NCI-H1417 (cell line): ENCODE data around the gene SLC35F4.
"Not testable (repeated sequence)": the region's sequence is repeated elsewhere in the genome, so short reads cannot be mapped to it uniquely, and the experiment has no call there.

ENCODE experiments used
- DNase-seq, 3 experiments: peaks; one replicate each; lab custom pipeline; 2025; lab: John Stamatoyannopoulos, UW

Gene SLC35F4

DNA sequence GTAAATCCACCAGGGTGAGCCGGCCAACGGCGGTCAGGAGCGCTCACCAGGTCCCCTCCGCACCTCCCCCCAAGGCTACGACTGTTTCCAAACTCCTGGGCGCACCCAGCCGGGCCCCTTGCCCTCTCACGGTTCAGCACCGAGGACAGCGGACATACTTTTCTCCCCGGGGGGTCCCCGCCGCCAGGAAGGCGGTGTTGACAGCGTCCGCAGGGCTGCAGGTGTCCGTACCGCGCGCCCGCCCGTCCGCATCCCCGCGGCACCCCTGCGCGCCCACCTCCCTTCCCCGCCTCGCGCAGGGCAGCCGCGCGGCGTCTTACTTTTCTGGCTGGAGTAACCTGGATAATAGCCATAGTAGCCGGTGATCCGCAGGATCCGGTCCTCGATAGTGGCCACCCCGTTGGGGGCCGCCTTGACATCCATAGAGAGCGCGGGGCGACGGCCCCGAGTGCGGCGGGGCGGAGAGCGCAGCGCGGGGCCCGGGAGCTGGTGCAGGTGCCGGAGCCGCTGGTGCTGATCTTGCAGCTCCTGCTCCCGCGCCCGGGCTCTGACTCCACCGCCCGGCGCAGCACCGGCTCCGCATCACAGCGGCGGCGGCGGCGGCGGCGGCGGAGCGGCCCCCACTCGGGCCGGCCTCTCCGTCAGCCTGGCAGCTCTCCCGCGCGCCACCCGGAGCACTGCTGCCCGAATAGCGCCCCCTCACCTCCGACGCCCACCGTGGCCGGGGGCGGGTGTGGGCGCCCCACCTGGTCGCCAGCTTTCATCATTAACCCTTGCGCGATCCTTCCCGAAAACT is at the start of gene SLC35F4:
Gene SLC35F4 (minus strand): TSS at position 690 of the 796 bp plus-strand sequence.
- DNase-seq: peak; percentile 41 to 92 (median 89)

GRCh38 chr14:57909626-57910025 is 43.7 kb upstream of the SLC35F4 start:
- DNase-seq: no peak

DNA sequence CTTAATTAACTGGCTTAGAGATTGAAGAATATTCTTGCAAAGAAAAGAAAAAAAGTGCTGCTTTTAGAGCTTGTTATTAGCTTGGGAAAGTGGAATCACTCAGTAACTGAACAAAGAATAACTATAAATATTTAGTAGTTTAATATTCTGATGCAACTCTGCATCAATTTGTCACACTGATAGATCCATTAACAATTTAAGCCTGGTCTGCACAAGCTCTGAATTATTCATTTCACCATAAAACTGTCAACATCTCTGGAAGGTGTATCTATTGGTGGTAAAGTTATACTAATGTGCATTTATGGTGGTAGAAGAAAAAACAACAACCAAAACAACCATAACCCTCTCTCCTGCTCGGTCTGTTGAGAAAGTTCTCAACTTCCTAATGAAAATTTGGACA is 38.1 kb upstream of the SLC35F4 start:
- no peak for DNase-seq

DNA sequence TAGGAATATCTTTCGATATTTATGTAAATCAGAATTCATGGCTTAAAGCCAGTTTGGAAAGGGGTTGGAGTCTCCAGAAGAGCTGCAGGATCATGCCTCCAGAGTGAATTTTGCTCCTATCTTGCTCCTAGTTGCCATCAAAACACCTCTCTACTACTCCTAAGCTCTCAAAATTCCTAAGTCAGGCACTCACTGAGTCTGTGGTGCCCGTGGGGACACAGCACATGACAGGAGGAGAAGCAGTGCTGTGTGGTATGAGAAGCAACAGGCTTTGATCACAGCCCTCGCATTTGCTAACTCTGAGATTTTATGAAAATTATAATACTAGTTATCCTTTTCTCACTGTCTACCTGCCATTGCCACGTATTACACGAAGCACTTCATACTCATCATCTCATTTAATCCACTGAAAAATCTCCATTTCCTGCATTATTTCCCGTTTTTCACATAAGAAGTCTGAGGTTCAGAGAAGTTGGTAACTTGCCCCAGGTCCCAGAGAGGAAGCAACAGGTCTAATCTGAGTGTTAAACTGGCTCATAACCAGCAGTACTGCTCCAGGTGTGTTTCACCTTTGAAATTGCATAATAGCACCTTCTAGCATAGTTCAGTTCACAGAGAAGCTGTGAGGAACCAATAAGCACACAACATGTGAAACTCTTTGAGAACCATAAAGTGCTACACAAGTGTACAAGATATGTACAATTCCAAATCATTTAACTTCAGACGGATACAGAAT is 33.1 kb upstream of the SLC35F4 start:
- no peak for DNase-seq

GRCh38 chr14:57897144-57897748 is 31.4 kb upstream of the SLC35F4 start:
- DNase-seq: no peak

GRCh38 chr14:57889245-57889644 is 23.4 kb upstream of the SLC35F4 start:
- peak in 1 of 3 experiments; percentile 9 for DNase-seq

DNA sequence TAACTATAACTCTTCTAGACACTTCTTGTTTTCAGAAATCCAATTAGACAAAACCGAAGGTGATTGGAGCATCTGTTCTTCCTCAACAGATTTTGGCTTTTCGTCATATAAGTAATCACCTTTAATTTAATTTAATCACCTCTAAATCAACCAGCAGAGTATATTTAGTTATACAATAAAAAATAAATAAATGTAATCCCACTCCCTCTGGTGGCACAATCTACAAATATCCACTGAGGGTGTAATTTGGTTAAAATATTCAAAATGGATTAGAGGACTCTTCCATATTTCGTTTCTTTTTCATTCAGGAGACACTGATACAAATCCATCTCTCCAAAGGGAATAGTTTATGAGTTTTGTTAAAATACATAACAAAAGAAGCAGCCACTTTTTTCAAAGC is 18.3 kb upstream of the SLC35F4 start:
- peak in 1 of 3 experiments; percentile 53 for DNase-seq

- DNase-seq: peak in 1 of 3 experiments; percentile 24
Observed at GRCh38 chr14:57883061-57883460, 17.2 kb upstream of the SLC35F4 start.

DNA sequence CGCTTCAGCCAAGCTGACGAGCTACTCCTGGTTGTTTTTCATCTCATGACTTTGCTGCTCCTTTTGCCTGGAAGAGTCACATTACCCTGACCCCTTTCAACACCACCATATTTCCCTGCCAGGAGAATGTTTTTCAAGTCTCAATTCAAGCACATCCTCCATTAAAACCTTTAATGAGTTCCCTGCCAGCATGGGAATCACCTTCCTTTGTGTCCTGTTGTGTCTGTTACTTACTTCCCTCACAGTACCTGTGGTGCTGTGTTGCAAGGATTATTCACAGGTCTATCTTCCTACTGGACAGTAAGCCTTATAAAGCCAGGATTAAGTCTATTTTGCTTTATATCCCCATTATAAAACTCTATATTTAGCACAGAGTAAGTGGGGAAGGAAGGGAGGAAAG is 13.6 kb upstream of the SLC35F4 start:
- DNase-seq: no peak

DNA sequence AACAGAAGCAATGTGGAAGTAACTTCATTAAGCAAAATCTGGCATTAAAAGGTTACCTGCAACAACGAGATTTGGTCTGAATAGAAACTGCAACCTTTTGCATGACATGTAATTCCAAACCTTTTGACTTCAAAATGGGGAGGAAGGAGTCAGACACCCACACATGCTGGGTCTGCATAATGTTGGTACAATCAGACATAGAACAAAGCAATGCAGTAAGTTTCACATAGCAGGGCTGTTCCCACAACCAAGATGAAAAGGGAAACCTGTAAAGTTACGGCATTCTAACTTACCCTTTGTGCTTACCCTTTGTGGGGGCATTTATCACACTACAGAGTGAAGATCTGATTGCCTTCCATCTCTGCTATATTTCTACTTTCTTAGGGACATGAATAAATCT is 10.1 kb upstream of the SLC35F4 start:
- no peak for DNase-seq

GRCh38 chr14:57875296-57875695 is 9.4 kb upstream of the SLC35F4 start:
- DNase-seq: no peak

- DNase-seq: peak; percentile 33 to 66 (median 33)
Observed at GRCh38 chr14:57871459-57872080, 5.7 kb upstream of the SLC35F4 start.

DNA sequence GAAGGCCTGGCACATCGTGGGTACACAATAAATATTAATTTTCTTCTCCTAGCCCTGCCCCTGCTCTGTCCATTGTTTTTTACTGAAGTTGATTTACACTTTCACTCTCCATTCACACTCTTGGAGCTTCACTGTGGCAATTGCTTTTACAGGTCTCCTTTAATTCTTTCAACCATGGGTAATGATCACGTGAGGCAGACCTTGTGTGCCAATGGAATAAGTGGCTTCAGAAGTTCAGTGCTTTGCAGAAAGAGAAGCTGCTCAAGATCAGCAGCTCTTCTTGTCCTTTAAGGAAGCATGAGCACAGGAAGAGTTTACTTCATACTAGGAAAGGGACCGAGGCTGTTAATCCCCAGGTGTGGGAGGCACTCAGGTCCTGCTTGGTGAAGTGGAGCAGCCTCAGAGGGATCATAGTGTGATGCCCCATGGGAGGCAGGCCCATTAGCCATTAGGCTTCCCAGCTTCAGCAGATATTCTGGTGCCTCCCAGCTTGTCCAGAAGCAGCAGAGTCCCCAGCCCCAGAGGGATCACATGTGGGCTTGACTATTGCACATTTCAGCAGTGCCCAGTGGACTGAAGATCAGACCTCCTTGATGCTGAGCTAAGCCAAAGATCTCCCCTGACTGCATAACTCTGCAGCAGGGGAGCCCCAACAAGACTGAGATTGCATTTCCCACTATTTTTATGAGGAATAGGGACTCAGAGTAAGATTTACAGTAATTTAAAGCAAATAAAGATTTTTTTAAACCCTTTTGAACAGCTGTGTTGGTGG is 5.0 kb upstream of the SLC35F4 start:
- DNase-seq: no peak

- DNase-seq: peak in 1 of 3 experiments; percentile 17
Observed at GRCh38 chr14:57869617-57870016, 3.7 kb upstream of the SLC35F4 start.

DNA sequence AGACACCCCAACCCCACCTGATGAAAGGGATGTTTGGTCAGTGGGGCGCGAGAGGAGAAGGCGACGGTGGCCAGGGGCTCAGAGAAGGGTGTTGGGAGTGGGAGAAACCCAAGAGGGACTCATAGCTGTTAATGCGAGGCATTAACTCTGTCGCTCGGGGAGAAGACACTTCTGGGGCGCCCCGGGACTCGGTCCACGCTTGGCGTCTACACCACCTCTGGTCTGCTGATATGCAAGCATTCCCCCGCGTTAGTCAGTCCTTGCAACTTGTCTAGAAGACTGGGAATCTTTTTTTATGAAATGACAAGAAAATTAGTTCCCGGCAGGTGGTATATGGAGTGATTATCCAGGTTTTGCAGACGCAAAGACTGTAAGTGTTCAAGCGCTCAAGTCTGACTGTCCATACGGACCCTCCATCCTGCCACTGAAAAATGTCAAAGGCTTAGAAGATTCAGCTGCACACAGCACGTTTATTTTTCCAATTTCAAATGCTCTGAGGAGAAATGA is 360 bp upstream of the SLC35F4 start:
- DNase-seq: peak in 2 of 3 experiments; percentile 20 to 44

- no peak for DNase-seq
Observed at GRCh38 chr14:57865066-57865402, 858 bp downstream of the SLC35F4 start.

DNA sequence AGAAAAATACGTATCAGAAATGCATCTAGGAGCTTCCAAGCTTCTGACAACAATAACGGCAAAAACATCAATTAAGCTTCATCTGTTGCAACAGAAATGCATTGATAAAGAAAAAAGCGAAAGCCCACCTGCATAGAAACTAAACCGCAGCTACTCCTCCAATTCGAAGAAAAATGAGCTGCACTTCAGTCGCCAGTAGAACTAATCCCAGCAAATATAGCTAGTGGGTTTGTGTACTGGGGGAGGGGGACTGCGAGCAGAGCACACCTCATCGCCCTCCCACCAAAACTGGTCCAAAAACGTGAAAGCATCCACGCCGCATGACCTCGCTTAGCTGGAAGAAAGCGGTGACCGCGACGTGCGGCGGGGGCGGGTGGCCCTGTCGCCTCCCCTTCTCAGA is 1.2 kb downstream of the SLC35F4 start:
- peak in 1 of 3 experiments; percentile 47 for DNase-seq

- no peak for DNase-seq
Observed at GRCh38 chr14:57863471-57863870, 2.4 kb downstream of the SLC35F4 start.

DNA sequence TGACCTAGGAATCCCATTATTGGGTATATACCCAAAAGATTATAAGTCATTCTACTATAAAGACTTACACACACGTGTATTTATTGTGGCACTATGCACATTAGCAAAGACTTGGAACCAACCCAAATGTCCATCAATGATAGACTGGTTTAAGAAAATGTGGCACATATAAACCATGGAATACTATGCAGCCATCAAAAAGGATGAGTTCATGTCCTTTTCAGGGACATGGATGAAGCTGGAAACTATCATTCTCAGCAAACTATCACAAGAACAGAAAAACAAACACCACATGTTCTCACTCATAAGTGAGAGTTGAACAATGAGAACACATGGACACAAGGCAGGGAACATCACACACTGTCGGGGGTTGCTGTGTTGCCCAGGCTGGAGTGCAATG is 10.2 kb downstream of the SLC35F4 start:
- not testable (repeated sequence) for DNase-seq

DNA sequence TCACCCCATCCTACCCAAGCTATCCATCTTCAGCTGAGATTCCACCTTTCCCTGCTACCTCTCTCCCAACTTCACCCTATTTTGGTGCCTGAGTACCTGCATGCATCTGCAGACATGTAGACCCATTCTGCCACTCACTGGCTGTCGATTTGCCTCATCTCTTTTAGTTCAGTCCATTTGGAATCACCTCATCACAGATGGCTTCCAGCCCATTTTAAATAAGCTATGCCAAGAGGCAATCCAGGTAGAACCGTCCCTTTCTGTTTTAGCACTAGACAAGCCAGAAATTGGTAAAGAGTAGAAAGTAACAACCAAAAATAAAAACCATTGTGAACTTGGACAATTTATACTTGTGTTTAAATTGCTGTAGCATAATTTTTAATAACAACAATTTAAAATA is 11.3 kb downstream of the SLC35F4 start:
- DNase-seq: no peak

- no peak for DNase-seq
Observed at GRCh38 chr14:57851354-57851753, 14.5 kb downstream of the SLC35F4 start.
